Stimulated activated naive CD8-positive, alpha-beta T cell treated with anti-CD3 and anti-CD28 coated beads, Interleukin-15, Interleukin-2, amounts not matched to agents 100 U/mL and 50 U/mL, for 24 hours (primary cell): ENCODE data around the gene FAM163B.

Source experiments
- ATAC-seq: fragments of 150-1000 bp; cut with Tn5 transposase; one replicate; pipeline ENCODE4 v1.10.0; 2021
- DNase-seq: peaks from one replicate; pipeline ENCODE4 v3.0.0; 2021

The FAM163B gene

DNA sequence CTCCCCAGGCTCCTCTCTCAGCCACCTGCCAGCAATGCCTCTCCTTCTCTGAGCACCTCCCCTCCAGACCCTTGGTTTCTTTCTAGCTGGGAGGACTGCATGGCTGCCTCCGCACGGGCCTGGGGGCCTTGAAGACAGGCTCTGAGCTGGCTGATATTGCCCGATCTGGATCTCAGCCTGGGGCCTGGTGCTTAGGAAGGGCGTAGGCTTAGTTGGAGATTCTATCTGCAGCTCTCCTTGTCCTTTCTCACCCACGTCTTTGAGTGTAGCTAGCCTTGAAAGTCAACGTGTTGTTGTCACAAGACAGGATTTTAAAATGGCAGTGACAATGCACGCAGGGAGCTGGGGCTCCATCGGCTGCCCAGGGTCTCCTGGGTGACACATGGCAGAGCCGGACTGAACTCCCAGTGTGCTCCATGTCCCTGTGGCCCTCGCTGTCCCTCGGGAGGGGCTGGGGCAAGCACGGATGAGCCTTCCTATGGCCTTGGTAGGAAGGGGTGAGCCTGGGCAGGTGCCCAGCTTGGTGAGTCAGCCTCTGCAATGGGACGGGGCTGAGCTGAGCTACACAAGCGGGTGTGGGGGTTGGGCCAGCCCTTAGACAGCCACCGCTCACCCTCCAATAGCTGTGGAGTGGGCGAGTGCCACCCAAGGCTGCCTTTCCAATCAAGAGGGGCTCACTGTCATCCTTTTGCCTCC, 65.3 kb downstream of the FAM163B start:
- DNase-seq (no peak), ATAC-seq (no peak)

DNA sequence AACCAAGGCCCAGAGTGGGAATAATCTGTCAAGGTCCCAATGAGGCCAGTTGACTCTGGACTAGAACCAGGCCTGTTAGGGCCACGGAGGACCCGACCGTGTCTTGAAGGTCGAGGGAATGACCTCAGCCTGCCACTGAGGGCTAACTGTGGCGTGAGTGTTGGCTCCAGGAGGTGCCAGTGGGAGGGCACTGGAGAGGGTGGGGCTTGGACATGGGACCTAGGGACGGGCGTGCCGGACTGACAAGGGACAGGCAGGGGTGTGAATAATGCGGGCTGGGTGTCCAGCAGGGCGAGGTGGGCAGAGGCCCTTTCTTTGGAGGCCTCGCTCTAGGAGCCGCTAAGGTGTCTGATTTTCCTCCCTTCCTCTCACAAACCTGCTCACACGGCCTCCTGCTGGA, 67.2 kb downstream of the FAM163B start:
- DNase-seq = no peak
- ATAC-seq = no peak

DNA sequence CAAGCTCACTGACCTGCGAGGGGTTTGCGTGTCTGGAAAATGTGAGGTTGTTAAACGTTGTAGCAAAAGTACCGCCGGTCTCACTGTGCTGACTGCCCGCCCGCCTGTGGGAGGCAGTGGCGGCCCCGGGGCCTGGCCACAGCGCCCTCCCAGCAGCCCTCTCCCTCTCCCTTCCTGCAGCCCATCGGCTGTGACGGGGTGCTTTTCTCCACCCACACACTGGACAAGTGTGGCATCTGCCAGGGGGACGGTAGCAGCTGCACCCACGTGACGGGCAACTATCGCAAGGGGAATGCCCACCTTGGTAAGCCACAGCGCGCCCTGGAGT, 68.5 kb downstream of the FAM163B start:
- ATAC-seq (no peak), DNase-seq (no peak)

DNA sequence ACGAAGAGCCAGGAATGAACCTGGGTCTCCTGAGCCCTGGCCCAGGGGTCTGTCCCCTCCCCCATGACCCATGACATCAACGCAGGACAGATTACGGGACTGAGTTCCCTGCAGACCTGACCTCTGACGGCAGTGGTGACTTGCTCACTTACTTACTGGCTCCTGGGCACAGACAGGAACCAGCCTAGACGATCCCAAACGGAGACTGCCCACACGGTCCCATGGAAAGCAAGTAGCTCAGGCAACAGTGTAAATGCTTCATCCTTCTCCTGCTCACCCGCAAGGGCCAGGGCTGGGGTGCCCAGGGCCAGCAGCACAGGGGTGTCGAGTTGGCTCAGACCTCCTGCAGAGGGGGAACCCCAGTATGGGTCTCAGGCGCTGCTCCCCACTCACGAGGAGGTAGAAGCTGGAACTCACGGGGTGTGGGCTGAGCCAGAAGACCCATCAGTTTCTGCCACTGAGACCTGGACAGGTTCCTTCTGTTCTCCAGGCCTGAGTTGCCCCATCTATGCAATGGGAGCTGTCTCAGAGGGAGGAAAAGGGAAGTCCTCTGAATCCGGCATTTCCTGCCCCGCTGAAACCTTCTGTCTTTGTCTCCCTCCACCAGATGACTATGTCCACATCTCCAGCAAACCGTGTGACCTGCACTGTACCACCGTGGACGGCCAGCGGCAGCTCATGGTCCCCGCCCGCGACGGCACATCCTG, 69.0 kb downstream of the FAM163B start:
- DNase-seq (no peak), ATAC-seq (no peak)

DNA sequence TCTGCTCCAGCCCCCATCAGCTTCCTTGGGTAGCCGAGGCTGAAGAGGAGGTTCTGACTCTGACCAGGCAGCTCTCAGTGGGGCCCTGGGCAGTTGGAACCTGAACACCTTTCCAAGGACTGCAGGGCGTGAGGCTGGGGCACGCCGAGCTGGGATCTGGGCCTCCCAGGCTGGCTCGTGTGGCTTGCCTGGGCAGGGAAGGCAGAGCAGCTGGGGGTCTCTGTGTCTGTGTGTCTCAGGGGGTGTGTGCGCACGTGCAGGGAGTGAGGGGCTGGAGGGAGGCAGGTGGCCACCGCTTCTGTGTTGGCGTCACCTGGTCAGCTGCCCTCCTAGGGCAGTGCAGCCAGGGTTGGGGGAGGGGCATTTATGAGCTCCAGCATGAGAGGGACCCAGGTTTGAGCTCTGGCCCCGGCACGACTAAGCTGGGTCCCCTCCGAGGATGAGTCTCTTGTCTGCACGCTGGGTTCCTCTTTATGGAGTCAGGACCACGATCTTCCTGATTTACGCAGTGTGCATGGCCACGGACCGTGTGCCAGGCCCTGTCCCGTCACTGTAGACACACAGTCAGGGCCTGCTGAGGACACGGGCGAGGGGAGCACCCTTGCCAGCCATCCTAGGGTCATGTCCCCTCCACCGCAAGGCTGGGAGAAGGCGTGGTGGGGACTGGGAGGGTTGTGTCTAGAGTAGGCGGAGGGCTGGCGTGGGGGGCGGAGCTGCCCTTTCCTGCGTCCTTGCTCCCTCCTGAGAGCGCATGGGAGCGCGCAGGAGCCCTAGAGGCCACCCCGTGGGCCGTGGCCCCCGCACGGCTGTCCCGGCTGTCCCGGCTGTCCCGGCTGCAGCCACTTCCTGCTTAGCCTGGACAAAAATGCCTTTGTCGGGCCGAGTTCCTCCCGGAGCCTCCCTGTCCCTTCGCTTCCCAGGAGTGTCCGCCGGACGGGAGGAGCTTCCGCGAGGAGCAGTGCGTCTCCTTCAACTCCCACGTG, 70.0 kb downstream of the FAM163B start:
- ATAC-seq (no peak), DNase-seq (no peak)

DNA sequence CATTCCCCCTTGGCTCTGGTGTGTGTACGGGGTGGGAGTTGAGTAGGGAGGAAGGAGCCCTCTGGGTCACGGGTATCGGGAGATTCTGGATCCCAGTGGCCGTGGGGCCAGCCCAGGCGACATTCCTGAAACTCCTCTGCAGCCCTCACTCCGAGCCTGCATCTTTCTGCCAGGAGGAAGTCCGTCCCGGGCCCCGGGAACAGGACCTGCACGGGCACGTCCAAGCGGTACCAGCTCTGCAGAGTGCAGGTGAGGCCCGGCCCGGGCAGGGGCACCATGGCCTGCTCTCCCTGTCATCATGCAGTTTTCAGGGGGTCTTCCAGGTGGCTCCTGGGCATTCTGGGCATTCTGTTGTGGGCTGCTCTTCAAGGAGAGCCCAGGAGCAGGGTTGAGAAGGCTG, 71.0 kb downstream of the FAM163B start:
- DNase-seq (no peak), ATAC-seq (no peak)

DNA sequence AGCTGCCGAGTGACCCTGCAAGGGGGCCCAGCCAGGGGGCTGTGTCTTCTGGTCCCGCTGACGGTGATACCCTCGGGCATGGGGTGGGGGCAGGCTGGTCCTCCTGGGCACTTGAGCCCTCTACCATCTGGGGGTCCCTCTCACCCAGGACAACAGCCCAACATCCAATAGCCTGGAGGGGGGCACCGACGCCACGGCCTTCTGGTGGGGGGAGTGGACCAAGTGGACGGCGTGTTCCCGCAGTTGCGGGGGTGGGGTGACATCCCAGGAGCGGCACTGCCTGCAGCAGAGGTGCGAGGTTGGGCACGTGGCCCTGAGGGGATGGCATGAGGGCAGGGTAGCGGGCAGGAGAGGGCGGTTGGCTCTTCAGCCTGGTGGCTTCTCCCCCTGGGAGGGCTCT, 71.9 kb downstream of the FAM163B start:
- DNase-seq = no peak
- no peak for ATAC-seq

DNA sequence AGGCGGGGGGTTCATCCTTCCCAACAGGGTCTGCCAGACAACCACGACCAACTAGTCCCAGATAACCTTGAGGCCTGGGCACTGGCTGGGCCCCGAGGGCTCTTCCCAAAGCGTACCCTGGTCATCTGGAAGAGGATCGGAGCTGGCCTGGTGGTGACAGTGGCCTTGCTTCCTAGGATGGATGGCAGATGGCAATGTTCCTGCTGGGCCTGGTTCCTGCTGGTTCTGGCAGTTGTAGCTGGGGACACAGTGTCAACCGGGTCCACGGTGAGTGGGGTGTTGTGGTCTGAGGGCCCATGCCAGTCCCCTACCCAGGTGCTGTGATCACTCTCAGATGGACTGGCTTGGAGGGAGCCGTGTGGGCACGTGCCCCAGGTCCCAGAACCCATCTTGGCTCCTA, 72.7 kb downstream of the FAM163B start:
- DNase-seq (no peak), ATAC-seq (no peak)

DNA sequence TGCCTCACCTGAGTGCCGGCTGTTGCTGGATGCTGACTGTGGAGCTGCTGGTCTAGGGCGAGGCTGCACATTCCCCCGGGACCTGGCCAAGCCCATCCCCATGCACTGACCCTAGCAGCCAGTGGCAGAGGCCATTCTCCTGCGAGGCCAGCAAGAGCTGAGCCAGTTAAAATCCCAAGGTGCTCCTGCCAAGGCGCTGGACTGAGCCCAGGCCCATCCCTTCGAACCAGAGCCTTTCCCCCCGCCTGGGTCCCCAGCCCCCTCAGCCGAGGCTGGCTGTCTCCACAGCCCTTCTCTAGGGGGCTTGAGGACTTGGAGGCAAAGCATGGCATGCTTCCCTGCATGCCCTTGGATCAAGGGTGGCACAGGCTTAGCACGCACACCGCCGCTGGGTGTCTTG, 73.1 kb downstream of the FAM163B start:
- ATAC-seq (no peak), DNase-seq (no peak)

DNA sequence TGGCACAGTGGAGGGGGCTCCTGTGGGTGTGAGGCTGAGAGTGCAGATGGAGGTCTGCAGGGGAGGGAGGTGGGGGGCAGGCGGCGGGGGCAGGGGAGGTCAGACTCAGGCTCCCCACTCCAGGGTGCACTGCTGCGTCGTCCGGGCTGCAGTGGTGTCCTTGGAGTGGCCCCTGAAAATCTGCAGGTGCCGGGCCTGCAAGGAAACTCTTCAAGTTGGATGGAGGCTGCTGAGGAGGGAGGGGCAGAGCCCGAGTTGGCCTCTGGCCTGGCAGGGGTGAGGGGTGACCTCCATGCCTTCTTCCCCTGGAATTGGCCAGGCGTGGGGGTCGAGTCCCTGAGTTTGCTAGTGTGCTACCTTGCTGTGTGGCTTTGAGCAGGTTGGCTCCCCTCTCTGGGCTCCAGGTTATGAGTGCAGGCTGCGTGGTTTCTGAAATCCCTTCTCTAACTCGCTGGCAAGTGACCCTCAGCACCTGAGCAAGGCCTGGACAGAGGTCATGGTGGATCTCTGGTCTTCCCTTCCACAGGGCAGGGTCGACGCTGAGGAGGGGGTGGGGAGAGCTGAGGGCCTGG, 73.8 kb downstream of the FAM163B start:
- DNase-seq (no peak), ATAC-seq (no peak)

DNA sequence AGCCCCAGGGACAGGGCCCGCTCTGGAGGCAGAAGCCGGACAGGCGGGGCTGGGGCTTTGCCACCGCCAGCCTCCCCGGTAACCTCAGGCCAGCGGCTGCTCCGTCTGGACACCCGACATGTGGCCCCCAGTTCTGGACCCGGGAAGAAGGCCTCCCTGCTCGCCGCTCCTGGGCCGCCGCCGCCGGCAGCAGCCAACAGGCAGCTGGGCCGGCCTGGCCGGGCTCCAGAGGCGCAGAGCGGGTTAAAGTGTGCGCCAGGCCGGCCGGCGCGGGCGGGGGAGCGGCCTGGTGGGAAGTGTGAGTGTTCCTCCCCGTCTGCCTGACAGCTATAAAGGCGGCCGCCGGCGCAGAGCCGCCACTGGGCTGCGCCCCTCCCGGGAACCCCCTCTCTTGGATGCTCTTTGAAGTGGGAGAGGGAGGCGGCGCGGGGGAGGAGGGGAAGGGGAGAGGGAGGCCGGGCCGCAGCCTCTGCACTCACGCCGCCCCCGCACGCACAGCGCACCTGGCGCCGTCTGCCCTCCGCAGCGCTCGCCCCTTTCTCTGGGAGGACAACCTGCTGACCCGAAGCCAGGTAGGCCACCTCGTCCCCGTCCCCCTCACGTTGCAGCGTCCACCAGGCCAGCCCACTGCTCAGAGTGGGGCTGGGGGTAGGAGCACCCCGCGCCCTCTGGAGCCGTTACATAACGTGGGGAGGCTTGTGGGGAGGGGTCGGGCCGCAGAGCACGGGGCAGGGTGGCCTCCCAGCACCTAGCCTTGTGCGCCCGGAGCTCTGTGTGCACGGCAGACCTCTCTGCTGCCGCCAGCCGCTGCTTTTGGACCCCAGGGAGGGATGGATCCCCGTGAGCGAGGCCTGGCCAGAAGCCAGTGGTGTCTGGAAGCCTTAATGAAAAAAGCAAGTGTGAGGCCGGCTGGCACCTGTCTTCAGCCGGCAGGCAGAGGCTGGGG, 74.6 kb downstream of the FAM163B start, which contains the start of gene ADAMTSL2:
Gene ADAMTSL2 (plus strand): TSS at position 359 of the 946 bp plus-strand sequence. CDS start 2,009 bp downstream, outside the sequence.
- peak; percentile 50 for ATAC-seq

DNA sequence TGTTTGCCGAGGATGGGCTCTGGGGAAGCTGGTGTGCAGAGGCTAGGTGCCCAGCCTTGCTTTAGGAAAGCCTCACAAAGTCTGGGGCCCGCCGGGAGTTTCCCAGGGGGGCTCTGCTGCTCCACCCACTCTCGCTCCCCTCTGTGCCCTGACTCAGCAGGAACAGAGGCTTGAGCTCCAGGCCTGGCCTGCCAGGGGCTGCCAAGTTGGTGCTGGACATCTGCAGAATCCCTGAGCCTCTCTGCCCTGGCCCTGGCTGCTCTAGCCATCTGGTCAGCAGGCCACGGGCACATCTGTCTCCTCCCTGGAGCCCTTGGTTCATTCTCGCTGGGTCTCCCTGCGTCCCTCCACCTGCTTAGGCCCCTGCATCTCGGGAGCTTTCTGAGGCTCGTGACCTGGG, 75.3 kb downstream of the FAM163B start:
- ATAC-seq (no peak), DNase-seq (no peak)

More for the DNA sequence above, 74.6 kb downstream of the FAM163B start, which contains the start of gene ADAMTSL2:
- peak; percentile 44 for DNase-seq

DNA sequence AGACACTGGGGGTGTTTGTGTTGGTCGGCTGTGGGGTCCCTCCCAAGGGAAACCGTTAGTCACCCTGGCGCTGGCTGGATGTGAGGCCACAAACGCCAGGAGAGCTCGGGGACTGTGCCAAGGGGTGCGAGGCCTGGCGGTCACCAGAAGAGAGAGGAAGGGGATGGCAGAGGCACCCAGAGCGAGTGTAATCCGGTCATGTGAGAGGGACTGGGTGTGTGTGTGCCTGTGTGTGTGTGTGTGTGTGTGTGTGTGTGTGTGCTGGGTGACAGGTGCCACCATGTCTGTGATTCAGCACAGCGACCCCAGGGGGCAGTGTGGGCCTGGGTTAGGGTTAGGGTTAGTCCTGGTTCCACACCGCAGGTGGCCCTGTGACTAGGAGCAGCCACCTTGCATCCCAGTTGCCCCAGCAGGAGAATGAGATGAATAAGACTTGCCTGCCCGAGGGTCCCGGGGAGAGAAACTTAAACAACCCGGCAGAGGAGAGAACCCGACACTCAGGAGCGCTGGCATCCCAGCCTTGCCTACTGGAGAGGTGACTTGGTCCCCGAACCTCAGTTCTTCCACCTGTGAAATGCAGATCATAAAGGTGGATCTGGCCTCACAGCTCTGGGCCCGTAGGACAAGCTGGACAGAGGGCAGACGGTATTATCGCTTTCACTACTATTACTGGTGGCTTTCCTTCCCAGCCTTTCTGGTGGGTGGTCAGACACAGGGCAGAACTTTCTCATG, 76.1 kb downstream of the FAM163B start:
- DNase-seq = peak; percentile 80
- ATAC-seq = no peak

DNA sequence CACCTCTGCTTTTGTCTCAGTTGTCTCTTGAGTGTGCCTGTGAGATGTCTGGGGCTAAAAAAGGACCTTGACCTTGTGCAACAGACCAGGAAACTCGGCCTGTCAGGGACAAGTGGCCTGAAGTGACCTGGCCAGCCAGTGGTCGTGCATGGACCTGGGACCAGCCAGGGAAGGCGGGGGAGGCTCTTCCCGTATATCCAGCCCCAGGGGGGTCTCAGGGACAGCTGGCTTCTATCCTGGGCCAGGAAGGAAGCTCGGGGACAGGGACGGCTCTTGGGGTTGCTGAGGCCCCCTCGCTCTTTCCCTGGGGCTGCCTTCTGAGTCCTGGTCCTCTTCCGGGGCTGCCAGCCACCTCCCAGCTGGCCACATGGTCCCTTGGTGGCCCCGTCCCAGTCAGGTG, 77.9 kb downstream of the FAM163B start:
- ATAC-seq = no peak

DNA sequence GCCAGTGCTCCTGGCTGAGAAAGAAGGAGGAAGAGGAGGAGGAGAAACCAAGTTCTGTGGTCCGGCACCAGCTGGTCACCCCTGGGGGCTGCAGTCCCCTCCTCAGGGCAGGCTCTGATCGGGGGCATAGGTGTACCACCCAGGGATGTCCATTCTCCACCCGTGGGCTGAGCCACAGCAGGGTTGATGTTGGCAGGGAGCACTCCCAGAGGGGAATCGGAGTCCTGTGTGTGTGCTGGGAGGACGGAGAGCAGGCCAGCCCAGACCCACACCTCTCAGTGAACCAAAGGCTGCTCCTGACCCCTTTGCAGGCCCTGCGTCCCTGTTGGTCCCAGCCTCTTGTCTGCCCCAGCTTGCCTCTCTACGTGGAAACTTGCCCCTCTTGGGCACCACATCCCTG, 79.3 kb downstream of the FAM163B start:
- DNase-seq (no peak), ATAC-seq (no peak)

More for the DNA sequence above, 77.9 kb downstream of the FAM163B start:
- DNase-seq = no peak

DNA sequence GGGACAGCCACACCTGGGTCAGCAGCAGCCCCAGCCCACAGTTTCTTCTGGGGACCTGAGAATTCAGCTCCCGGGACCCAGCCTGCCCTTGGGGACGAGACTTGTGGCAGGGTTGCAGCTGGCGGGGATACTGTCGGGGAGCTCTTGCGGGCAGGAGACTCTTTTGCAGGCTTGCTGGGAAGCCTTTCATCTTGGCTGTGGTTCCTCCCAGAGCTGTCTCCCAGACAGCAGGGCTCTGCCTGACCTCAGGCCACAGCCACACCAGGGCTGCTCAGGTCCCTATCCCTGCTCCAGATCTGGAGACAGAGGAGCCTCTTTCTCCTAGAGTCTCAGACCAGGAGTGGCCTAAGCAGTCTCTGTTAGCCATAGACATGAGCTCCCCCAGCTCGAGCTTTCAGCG, 79.7 kb downstream of the FAM163B start:
- ATAC-seq = no peak

DNA sequence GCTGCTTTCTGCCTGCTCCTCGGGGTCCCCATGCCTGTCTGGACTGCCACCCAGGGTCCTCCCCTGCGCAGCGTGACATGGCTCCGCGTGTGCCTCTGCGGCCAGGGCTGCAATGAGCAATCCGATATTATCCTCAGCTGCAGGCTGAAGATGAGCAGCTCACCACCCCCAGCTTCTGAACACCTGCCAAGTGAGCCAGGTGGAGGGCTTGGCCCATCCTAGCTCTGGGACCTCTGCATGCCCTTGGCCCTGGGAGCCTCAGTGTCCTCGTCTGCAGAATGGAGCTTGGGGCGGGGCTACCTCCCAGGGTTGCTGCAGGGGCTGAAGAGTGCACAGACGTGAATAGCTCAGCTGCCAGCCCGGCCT, 80.3 kb downstream of the FAM163B start:
- DNase-seq (no peak), ATAC-seq (no peak)

More for the DNA sequence above, 79.7 kb downstream of the FAM163B start:
- DNase-seq = no peak

DNA sequence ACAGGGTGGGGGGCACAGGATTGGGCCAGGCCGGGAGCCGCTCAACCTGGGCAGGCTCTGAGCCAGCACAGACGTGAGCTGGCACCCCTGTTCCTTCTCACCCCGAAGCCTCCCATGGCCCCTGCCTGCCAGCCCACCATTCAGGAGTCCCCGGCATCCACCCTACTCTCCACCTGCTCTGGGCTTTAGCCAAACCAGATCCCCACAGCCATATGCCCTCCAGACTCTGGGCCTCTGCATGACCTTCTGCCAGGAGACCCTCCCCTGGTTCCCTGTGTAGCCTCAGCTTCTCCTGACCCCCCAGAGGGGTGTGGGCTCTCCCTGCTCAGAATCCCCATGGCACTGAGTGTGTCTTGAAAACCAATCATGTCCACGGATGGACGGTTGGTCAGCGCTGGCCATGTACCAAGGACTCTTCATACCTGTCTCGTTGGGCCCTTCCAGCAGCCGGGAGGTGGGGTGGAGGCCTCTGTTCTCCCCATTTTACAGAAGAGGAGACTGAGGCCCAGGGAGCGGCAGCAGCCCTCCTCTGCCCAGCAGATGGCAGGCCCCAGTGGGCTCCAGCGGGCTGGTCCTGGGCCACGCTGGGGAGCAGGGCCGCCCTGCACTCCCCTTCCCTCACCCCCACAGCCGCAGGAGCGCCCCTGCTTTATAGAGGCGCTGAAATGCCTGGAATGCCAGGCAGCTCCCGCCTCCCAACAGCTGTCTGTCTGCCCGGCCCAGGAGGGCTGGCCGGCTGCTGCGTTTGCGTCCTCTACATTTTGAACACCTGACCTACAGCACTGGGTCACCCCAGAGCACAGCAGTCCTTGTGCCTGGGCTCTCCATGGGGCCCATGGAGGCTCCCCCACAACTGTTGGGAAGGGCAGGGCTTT, 81.0 kb downstream of the FAM163B start:
- DNase-seq (no peak), ATAC-seq (no peak)

DNA sequence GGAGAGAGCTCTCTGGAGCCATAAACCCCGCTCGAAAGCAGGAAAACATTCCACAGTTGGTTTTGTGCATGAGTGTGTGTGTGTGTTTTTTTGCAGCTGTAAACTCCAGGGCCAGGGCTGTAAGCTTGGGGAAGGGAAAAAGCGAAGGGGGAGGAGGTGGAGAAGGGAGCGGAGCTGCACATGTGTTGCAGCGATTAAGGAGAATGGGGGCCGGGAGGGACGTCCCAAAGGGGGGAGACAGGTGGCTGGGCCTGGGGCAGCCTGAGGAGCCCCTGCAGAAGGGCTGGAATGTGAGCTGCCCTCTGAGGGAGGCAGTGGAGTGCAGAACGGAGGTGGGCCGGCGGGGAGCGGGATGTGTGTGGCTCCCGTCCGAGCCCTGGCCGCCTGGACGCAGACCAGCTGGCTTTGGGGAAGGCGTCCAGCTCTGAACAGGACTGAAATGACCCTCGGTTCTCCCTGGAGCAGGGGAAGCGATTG, 81.7 kb downstream of the FAM163B start:
- ATAC-seq = no peak
- no peak for DNase-seq
